HEK293 (cell line): Measurements from ENCODE around the gene MPHOSPH9.

Source experiments
- BCL11A ChIP-seq: fragments of 450-650 bp; formaldehyde crosslinking; IDR thresholded peaks from 2 replicates; pipeline ENCODE4 v1.5.1; 2016; ENCODE audit warnings: low read depth, missing biosample characterization, missing genetic modification characterization
- FEZF1 ChIP-seq: fragments of 450-650 bp; formaldehyde crosslinking; IDR thresholded peaks from 2 replicates; pipeline ENCODE4 v1.5.1; 2016; ENCODE audit warnings: missing biosample characterization, missing genetic modification characterization
- HOXA7 ChIP-seq: sonication (generic); formaldehyde crosslinking; IDR thresholded peaks from 2 replicates; pipeline ENCODE4 v1.8.1; 2022; ENCODE audit warnings: missing genetic modification reagents, borderline replicate concordance
- MZF1 ChIP-seq: fragments of 450-650 bp; formaldehyde crosslinking; IDR thresholded peaks from 2 replicates; pipeline ENCODE4 v1.5.1; 2017; ENCODE audit warnings: missing biosample characterization, missing genetic modification characterization, borderline replicate concordance
- PRDM1 ChIP-seq: fragments of 450-650 bp; formaldehyde crosslinking; IDR thresholded peaks from 2 replicates; pipeline ENCODE4; 2016; ENCODE audit warnings: missing biosample characterization, missing genetic modification characterization
- PRDM6 ChIP-seq: fragments of 450-650 bp; formaldehyde crosslinking; IDR thresholded peaks from 2 replicates; pipeline ENCODE4 v1.5.1; 2017; ENCODE audit warnings: missing biosample characterization, missing genetic modification characterization
- REST ChIP-seq: fragments of 450-650 bp; formaldehyde crosslinking; IDR thresholded peaks from 2 replicates; pipeline ENCODE4 v1.5.1; 2016; ENCODE audit warnings: missing biosample characterization, missing genetic modification characterization
- TSHZ1 ChIP-seq: fragments of 450-650 bp; formaldehyde crosslinking; IDR thresholded peaks from 2 replicates; pipeline ENCODE4 v1.5.1; 2016; ENCODE audit warnings: missing biosample characterization, missing genetic modification characterization, borderline replicate concordance
- ZBTB17 ChIP-seq: fragments of 450-650 bp; formaldehyde crosslinking; IDR thresholded peaks from 2 replicates; pipeline ENCODE4 v1.5.1; 2016; ENCODE audit warnings: missing biosample characterization, missing genetic modification characterization
- ZBTB21 ChIP-seq: fragments of 450-650 bp; formaldehyde crosslinking; IDR thresholded peaks from 2 replicates; pipeline ENCODE4 v1.5.1; 2017; ENCODE audit warnings: missing biosample characterization, missing genetic modification characterization
- ZBTB48 ChIP-seq: fragments of 450-650 bp; formaldehyde crosslinking; IDR thresholded peaks from 2 replicates; pipeline ENCODE4 v1.5.1; 2016; ENCODE audit warnings: missing biosample characterization, missing genetic modification characterization
- ZBTB8A ChIP-seq: fragments of 450-650 bp; formaldehyde crosslinking; IDR thresholded peaks from 2 replicates; pipeline ENCODE4 v1.5.1; 2016; ENCODE audit warnings: missing biosample characterization, missing genetic modification characterization
- ZEB2 ChIP-seq: fragments of 450-650 bp; formaldehyde crosslinking; IDR thresholded peaks from 2 replicates; pipeline ENCODE4 v1.5.1; 2016; ENCODE audit warnings: missing biosample characterization, missing genetic modification characterization
- ZNF132 ChIP-seq: fragments of 450-650 bp; formaldehyde crosslinking; IDR thresholded peaks from 2 replicates; pipeline ENCODE4 v1.5.1; 2017; ENCODE audit warnings: missing biosample characterization, missing genetic modification characterization, borderline replicate concordance
- ZNF146 ChIP-seq: fragments of 450-650 bp; formaldehyde crosslinking; IDR thresholded peaks from 2 replicates; pipeline ENCODE4 v1.5.1; 2016; ENCODE audit warnings: missing biosample characterization, missing genetic modification characterization
- ZNF16 ChIP-seq: fragments of 450-650 bp; formaldehyde crosslinking; IDR thresholded peaks from 2 replicates; pipeline ENCODE4 v1.5.1; 2016; ENCODE audit warnings: low read depth, missing biosample characterization, missing genetic modification characterization
- ZNF175 ChIP-seq: fragments of 450-650 bp; formaldehyde crosslinking; IDR thresholded peaks from 2 replicates; pipeline ENCODE4 v1.5.1; 2016; ENCODE audit warnings: missing biosample characterization, missing genetic modification characterization
- ZNF211 ChIP-seq: fragments of 450-650 bp; formaldehyde crosslinking; IDR thresholded peaks from 2 replicates; pipeline ENCODE4 v1.5.1; 2016; ENCODE audit warnings: low read depth, missing biosample characterization, missing genetic modification characterization
- ZNF416 ChIP-seq: fragments of 450-650 bp; formaldehyde crosslinking; IDR thresholded peaks from 2 replicates; pipeline ENCODE4 v1.5.1; 2016; ENCODE audit warnings: missing biosample characterization, missing genetic modification characterization
- ZNF426 ChIP-seq: fragments of 450-650 bp; formaldehyde crosslinking; IDR thresholded peaks from 2 replicates; pipeline ENCODE4 v1.5.1; 2017; ENCODE audit warnings: missing biosample characterization, missing genetic modification characterization, mild to moderate bottlenecking, inconsistent platforms, moderate library complexity
- ZNF501 ChIP-seq: fragments of 450-650 bp; formaldehyde crosslinking; IDR thresholded peaks from 2 replicates; pipeline ENCODE4 v1.5.1; 2016; ENCODE audit warnings: missing biosample characterization, missing genetic modification characterization
- ZNF518A ChIP-seq: fragments of 450-650 bp; formaldehyde crosslinking; conservative IDR thresholded peaks from 2 replicates; pipeline ENCODE4 v1.5.1; 2016; ENCODE audit warnings: low read depth, missing biosample characterization, missing genetic modification characterization
- ZNF549 ChIP-seq: fragments of 450-650 bp; IDR thresholded peaks from 2 replicates; pipeline ENCODE4 v1.5.1; 2018; ENCODE audit warnings: missing biosample characterization, missing genetic modification characterization, mild to moderate bottlenecking, inconsistent platforms, moderate library complexity
- ZNF561 ChIP-seq: fragments of 450-650 bp; IDR thresholded peaks from 2 replicates; pipeline ENCODE4 v1.5.1; 2018; ENCODE audit warnings: missing biosample characterization, missing genetic modification characterization, borderline replicate concordance
- ZNF624 ChIP-seq: fragments of 450-650 bp; formaldehyde crosslinking; IDR thresholded peaks from 2 replicates; pipeline ENCODE4 v1.5.1; 2017; ENCODE audit warnings: missing biosample characterization, missing genetic modification characterization
- ZNF629 ChIP-seq: fragments of 450-650 bp; formaldehyde crosslinking; IDR thresholded peaks from 2 replicates; pipeline ENCODE4 v1.5.1; 2017; ENCODE audit warnings: missing biosample characterization, missing genetic modification characterization
- ZNF670 ChIP-seq: fragments of 450-650 bp; formaldehyde crosslinking; IDR thresholded peaks from 2 replicates; pipeline ENCODE4 v1.5.1; 2016; ENCODE audit warnings: missing biosample characterization, missing genetic modification characterization, low read depth
- ZNF830 ChIP-seq: fragments of 450-650 bp; IDR thresholded peaks from 2 replicates; pipeline ENCODE4 v1.5.0; 2018; ENCODE audit warnings: missing biosample characterization, missing genetic modification characterization, low read depth, mild to moderate bottlenecking, moderate library complexity

MPHOSPH9 gene

GRCh38 chr12:123263196-123263817, 30.4 kb upstream of the MPHOSPH9 start (continued):
- TF ChIP-seq ZNF518A (tag by site-specific recombination): no peak
- TF ChIP-seq ZNF16 (tag by site-specific recombination): no peak
- TF ChIP-seq ZNF670: no peak
- no peak for TF ChIP-seq FEZF1 (tag by site-specific recombination)
- TF ChIP-seq ZNF629 (tag by site-specific recombination): peak; percentile 89
- TF ChIP-seq BCL11A (tag by site-specific recombination): no peak
- no peak for TF ChIP-seq ZNF561 (tag by site-specific recombination)
- TF ChIP-seq ZNF549 (tag by site-specific recombination): no peak
- no peak for TF ChIP-seq ZNF211 (tag by site-specific recombination)
- no peak for TF ChIP-seq MZF1
- TF ChIP-seq ZEB2 (tag by site-specific recombination): 0 out of 2 replicates have a peak, but pooled peaks have one; percentile 12
- 0 out of 2 replicates have a peak, but pooled peaks have one; percentile 7 for TF ChIP-seq REST (tag by site-specific recombination)
- no peak for TF ChIP-seq ZBTB17 (tag by site-specific recombination)
- no peak for TF ChIP-seq HOXA7 (CRISPR knock-in tag)
- TF ChIP-seq ZNF501 (tag by site-specific recombination): no peak
- no peak for TF ChIP-seq ZNF146 (tag by site-specific recombination)
- peak; percentile 91 for TF ChIP-seq ZBTB21 (tag by site-specific recombination)
- no peak for TF ChIP-seq ZNF830
- TF ChIP-seq ZNF426 (tag by site-specific recombination): no peak
- no peak for TF ChIP-seq ZBTB8A (tag by site-specific recombination)
- TF ChIP-seq TSHZ1: no peak
- TF ChIP-seq ZBTB48: peak; percentile 56; the same call in 1 of the 2 replicates
- no peak for TF ChIP-seq ZNF416 (tag by site-specific recombination)
- no peak for TF ChIP-seq ZNF624 (tag by site-specific recombination)
- no peak for TF ChIP-seq PRDM1 (tag by site-specific recombination)
- TF ChIP-seq ZNF175 (tag by site-specific recombination): no peak
- TF ChIP-seq ZNF132 (tag by site-specific recombination): no peak
- no peak for TF ChIP-seq PRDM6 (tag by site-specific recombination)
